HG03354 (cell line): ENCODE data around the gene CNR2.
"Not testable (repeated sequence)": the region's sequence is repeated elsewhere in the genome, so short reads cannot be mapped to it uniquely, and the experiment has no call there.

Experiments used
- ATAC-seq: cut with Tn5 transposase; IDR thresholded peaks from one replicate; pipeline ENCODE4 v1.9.1; 2021; ENCODE audit warnings: mild to moderate bottlenecking; ENCODE audit not compliant: unreplicated experiment, poor library complexity, severe bottlenecking

Gene CNR2

GRCh38 chr1:23922321-23922943 is 9.3 kb upstream of the CNR2 start:
- no peak for ATAC-seq

- peak; percentile 57 for ATAC-seq
Measured at GRCh38 chr1:23916209-23917131, 3.3 kb upstream of the CNR2 start.

DNA sequence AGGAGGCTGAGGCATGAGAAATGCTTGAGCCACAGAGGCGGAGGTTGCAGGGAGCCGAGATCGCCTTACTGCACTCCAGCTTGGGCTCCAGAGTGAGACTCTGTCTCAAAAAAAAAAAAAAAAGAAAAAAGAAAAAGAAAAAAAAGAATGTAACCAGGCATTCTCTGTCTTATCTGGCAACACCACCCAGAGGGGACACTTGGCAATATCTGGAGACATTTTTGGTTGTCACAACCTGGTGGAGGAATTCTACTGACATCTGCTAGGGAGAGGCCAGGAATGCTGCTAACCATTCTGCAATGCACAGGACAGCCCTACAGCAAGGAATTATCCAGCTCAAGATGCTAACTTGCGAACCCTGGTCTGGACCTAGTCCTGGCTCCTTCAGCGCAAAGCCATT is 2.3 kb upstream of the CNR2 start:
- no peak for ATAC-seq

DNA sequence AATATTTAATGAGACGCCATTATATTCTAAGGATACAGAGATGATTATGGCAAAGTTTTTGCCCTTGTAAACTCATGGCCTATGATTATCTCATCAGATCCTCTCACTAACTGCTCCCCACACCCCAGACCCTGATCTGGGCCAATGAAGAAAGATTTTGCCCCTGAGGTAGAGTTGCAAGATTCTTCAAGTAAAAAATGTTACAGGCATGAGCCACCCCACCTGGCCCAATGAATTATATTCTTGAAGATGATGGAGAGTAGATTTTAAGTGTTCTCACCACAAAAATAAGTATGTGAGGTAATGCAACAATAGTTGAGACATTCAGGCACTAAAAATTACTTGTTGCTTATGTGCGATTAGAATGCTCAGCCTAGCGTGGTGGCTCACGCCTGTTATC is 1.8 kb upstream of the CNR2 start:
- ATAC-seq = no peak

- no peak for ATAC-seq
Measured at GRCh38 chr1:23911921-23912320, 1.2 kb downstream of the CNR2 start.

DNA sequence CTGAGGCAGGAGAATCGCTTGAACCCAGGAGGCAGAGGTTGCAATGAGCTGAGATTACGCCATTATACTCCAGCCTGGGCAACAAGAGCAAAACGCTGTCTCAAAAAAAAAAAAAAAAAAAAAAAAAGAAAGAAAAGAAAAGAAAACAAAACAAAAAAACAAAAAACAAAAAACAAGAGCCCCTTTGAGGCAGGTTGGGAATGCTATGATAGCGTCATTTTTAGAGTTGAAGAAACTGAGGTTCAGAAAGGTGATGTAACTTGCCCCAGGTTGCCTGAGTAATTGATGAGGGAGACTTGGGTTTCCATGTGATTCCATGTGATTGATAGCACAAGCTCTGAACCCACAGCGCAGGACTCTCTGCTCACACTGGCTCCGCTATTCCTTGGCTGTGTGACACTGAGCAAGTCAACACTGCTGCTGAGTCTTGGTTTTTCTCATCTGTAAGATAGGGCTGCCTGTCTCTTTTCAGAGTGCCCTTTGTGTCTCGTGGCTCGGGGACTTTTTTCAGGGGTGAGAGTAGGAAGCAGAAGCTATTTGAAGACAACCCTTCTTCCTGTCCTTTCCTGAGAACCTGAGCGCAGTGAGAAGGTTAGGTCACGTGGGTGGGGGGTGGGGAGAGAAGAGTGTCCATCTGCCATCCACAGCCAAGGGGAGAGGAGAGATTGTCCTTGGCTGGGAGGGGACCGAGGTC is 2.5 kb downstream of the CNR2 start:
- ATAC-seq = no peak

DNA sequence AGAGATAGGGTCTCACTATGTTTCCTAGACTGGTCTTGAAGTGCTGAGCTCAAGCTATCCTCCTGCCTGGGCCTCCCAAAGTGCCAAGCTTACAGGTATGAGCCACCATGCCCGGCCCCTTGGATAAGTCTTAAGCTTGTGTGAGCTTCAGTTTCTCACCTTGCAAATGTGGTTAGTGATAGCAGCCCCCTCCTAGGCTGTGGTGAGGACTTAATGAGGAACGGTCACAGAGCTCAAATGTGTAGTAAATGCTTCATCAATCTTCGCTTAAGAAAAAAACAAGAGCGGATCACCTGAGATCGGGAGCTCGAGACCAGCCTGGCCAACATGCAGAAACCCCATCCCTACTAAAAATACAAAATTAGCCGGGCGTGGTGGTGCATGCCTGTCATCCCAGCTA is 3.0 kb downstream of the CNR2 start:
- no peak for ATAC-seq

DNA sequence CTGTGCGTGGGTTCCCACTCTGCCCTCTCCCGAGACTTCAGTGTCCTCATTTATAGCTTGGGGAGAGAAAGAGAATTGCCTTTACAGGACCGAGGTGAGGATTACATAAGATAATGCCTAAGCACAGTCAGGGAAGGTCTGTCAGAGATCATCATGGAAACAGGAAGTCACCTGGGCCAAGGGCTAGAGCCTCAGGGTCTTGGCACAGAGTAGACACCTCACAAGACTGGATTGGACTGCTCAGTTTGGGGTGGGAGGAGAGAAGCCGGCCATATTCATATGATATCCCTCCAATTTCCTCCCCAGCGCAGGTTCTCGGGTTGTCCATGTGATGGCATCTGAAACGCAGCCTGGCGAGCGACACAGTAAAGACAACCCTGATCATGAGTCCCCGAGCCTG is 3.8 kb downstream of the CNR2 start:
- ATAC-seq = no peak

DNA sequence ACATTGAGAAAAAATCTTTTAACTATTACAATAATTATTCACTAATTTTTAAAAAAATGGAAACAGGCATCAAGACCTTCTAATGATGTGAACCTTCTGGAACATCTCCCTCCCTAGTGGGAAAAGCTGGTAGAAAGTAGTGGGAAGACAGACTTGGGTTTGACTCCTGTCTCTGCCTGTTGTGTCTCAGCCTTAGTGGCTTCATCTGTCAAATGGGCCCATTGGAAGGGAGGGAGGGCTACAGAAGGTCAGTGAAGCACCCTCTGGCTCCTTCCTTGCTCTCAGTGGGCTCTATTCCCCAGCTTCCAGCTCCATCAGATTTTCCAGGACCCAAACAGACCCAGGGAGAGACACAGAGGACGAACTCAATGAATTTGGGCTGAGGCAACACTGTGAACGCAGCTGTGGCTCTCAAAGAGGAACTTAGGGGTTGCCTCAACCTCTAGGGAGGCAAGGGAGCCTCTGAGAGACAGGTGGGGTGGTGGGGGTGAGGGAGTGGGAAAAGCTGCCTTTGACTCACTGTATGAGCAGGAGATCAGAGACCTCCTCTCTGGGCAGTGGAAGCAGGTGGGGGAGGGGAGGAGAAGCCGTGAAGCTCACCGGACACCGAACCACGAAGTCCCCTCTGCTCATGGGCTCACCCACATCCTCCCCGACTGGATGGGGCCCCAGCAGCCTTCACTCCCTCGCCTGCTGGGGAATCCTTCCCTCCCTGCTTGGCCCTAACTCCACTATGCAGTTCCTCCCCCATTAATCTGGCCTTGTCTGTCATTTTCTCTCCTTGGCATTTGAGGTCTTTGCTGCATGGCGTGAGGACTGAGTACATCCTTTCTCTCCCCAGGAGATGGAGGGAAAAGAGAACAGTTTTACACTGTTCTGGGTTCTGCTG is 4.5 kb downstream of the CNR2 start:
- ATAC-seq = peak; percentile 40

GRCh38 chr1:23906731-23907130 is 6.4 kb downstream of the CNR2 start:
- ATAC-seq = no peak

DNA sequence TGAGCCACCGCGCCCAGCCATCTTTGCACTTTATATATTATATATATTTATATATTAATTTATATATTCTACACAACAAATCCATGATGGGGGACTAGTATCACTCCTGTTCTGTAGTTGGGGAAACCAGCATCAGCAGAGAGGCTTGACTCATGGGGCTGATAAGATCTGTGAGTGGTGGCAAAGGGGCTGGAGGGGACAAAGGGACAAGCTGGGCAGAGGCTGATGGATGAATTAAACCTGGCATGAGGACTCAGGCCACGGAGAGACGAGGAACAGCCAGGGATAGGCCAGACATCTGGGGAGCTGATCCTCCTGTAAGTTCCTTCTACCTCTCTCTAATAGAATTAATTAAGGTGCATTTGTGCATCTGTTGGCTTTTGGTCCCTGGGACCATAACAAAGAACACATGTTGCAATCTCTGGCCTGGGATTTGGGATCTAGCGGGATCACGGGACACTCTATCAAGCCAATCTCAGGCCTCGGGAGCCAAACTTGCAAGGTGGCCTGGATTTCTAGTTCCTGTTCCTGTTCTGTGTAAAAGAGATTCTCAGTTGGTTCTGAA is 7.6 kb downstream of the CNR2 start:
- no peak for ATAC-seq

GRCh38 chr1:23904748-23905357 is 8.3 kb downstream of the CNR2 start:
- ATAC-seq = no peak

GRCh38 chr1:23903754-23904153 is 9.4 kb downstream of the CNR2 start:
- no peak for ATAC-seq

DNA sequence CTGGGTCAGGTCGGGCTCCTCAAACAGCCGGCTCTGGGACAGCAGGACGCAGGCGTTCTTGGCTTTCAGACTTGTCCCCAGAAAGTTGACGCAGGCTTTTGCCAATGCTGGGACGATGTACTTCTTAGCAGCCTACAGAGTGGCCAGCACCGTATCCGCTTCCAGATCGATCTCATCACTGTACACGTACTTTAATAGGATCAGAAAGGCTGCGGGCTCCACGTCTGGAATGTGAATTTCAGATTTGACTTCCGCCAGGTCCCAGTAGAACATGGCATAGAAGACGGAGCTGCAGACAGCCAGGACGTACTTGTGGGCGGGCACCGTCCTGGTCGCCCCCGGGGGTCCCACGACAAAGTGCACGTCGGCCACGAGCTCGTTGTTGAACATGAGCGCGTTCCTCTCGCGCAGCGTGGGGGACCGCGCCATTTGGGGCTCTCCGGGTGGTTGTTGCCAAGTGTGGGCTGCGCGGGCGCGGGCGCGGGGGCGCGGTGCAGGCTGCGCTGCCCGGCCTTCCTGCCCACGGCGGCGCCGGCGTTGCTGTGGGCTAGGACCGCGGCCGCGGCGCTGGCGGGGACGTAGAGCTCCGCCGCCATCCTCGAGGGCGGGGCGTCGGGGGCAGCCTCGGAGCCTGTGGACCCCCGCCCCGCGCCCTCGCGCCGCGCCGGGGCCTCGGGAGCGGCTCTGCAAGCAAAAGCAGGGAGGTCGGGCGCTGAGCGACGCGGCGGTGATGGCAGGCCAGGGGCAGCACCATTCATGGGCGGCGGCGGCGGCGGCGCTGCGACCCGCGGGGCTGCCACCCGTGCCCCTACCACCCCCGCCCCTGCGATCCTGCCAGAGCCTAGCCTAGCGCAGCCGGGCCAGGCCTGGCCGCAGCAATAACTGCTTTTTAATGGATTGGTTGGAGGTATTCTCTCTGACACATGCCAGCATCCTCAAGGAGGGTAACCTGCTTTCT is 10.6 kb downstream of the CNR2 start:
- ATAC-seq = no peak

DNA sequence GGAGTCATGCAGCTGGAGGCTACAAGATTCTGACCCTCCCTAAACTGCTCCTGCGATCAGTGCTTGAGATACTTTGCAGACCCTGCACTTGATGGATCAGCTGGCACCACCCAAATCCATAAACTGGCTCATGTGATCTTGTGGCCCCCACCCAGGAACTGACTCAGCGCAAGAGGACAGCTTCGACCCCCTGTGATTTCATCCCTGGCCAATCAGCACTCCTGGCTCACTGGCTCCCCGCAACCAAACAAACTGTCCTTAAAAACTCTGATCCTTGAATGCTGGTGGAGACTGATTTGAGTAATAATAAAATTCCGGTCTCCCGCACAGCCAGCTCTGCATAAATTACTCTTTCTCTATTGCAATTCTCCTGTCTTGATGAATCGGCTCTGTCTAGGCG is 13.1 kb downstream of the CNR2 start:
- not testable (repeated sequence) for ATAC-seq

DNA sequence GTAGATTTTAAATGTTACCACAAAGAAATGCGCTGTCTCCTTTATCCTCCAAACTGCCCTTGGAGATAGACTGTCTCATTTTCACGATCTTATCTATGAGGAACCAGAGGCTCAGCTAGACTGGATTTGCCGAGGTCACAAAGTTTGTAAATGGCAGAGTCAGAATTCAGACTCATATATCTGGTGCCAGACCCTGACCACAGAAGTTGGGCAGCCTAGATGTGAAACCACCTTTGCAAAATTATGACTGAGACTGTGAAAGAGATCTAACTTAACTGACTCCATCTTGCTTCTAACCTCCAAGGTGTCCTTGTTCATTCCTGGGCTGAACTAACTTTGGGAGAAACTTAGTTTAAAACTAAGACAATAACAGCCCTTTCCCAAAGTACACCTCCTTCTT is 14.1 kb downstream of the CNR2 start:
- no peak for ATAC-seq

GRCh38 chr1:23897083-23897482 is 16.1 kb downstream of the CNR2 start:
- no peak for ATAC-seq

DNA sequence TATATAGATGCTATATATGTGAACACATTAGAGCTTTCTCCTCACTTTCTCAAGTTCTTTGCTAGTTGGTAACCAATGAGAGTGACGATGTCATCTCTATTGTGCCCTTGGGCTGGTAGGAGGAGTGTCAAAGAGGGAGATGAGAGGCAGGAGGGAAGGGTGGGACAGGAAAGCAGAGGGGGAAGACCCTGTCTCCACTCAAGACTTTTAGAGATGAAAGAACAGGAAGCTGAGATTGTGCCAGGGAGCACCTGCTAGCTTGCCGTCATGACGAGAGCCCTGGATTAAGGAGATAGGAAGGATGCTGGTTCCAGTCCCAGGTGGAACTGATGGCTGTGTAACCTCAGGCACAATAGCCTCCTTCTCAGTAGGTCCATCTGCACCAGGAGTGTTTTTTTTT is 16.7 kb downstream of the CNR2 start:
- ATAC-seq = no peak
